ENCODE data around the gene STMN1.
"Not testable (repeated sequence)": the region's sequence is repeated elsewhere in the genome, so short reads cannot be mapped to it uniquely, and the experiment has no call there.

The STMN1 gene

DNA sequence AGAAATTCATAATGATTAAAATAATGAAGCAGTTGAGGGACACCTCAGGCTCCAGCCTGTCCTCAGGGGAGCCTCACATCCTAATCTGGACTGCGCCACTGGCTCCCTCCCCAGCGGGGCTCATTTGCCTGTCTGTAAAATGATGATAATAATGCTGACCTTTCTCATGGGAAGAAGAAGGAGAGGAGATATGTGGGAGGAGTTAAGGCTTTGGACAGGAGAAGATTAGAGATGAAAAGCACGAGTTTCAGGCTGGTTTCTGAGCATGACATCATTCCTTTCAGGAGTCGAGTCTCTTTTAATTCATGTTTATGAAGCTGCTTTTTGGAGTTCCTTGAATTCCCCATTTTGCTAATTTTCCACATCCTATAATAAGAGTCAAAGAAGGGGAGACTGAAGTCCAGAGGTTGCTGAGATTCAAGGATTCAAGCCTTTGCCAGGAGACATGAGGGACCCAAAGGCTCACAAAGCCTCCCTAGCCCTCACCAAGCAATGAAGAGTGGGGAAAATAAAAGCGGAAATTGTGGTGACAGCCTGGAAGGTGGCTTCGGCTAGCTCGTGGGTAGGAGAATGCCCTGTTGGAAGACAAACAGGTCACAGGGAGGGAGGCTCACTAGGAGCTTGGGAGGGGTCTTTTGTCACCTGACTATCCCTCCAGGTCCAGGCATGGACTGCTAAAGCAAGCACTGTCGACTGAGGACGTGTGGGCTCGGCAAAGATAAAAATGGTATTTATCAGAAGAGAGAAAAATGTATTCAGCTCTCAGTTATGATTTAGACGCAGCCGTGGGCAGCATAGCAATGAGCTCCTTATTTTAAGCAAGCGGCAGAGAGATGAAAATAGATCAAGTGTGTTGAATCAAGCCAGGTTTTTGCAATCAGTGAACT, 27.5 kb upstream of the STMN1 start:
- Histone ChIP-seq H3K27me3 (no peaks in the 10 kb centered on the region), H3K9ac (no peak overlapping the region), H3K9me3 (no peaks in the 10 kb centered on the region), H3K36me3 (no peaks in the 10 kb centered on the region), H3K4me3 (no peak overlapping the region), H4K20me1 (no peaks in the 10 kb centered on the region), H3K4me1 (peaks cover 22% of the 10 kb centered on the region), H3K4me2 (no peak overlapping the region), H3K27ac (no peak overlapping the region)
- no peak for TF ChIP-seq Cebpa-rat (IDR thresholded peaks at IDR 0.05)

DNA sequence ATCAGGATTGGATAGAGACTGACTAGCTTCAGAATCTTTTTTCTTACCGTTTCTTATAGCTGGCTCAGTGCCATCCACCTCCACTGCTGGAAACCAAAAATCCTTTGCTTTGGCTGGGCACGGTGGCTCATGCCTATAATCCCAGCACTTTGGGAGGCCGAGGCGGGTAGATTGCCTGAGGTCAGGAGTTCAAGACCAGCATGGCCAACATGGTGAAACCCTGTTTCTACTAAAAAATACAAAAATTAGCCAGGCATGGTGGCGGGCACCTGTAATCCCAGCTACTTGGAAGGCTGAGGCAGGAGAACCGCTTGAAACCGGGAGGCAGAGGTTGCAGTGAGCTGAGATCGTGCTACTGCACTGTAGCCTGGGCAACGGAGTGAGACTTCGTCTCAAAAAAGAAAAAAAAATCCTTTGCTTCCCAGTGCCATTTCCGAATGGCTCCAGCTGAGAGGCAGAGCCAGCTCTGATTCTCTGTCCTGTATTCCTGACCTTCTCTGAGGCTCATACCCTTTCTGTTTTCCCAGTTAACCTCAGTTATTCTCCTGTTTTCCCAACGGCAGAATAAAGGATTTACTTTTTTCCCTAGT, 26.7 kb upstream of the STMN1 start:
- not testable (repeated sequence) for H3K9me3 ChIP-seq, H4K20me1 ChIP-seq, H3K27ac ChIP-seq, H3K9ac ChIP-seq, H3K4me2 ChIP-seq, H3K4me3 ChIP-seq, H3K36me3 ChIP-seq, H3K27me3 ChIP-seq
- peaks cover 27% of the 10 kb centered on the region for H3K4me1 ChIP-seq

DNA sequence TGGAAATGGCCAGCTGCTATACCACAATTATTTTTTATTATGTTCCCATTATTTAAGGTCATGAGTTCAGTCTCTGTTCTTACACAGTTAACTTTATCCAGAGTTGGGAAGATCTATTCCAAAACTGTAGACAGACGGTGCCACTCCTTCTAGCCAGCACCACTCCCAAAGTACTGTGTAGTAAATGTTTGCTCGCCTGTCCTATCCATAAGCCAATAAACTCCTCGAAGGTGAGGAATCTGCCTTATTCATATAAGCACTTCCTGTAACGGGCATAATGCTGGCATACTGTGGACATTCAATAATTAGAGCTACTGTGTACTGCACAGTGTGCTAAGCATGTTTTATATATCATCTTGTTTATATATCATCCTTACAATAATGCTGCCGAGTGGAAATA, 26.1 kb upstream of the STMN1 start:
- Histone ChIP-seq H3K27me3 (no peaks in the 10 kb centered on the region), H3K4me3 (no peak overlapping the region), H3K4me2 (no peak overlapping the region), H3K9ac (no peak overlapping the region), H4K20me1 (no peaks in the 10 kb centered on the region), H3K27ac (no peak overlapping the region), H3K9me3 (no peaks in the 10 kb centered on the region), H3K4me1 (peaks cover 32% of the 10 kb centered on the region), H3K36me3 (no peaks in the 10 kb centered on the region)
- no peak for TF ChIP-seq Cebpa-rat (IDR thresholded peaks at IDR 0.05)

DNA sequence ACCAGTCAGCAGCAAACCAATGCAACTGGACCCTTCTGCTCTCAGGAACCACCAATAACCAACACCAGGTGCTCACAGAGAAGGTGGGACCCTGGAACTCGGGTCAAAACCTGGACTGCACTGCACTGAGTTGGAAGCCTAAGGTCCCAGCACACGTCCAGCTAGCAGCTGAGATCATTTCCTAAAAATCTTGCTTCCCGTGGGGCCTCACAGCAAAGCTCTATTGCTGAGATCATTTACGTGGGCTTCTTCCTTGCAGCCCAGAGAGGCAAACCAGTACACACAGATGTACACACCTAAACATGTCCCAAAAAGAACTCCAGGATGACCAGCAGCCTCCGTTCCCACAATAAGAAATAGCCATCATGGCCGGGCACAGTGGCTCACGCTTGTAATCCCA, 22.8 kb upstream of the STMN1 start:
- no peaks in the 10 kb centered on the region for H3K9me3 ChIP-seq
- no peak overlapping the region for H3K4me3 ChIP-seq
- no peak overlapping the region for H3K9ac ChIP-seq
- H3K4me2 ChIP-seq = peak overlapping the region; percentile 18
- no peaks in the 10 kb centered on the region for H4K20me1 ChIP-seq
- no peak for TF ChIP-seq Cebpa-rat (IDR thresholded peaks at IDR 0.05)
- H3K4me1 ChIP-seq = peaks cover 38% of the 10 kb centered on the region
- H3K36me3 ChIP-seq = no peaks in the 10 kb centered on the region
- H3K27ac ChIP-seq = no peak overlapping the region
- H3K27me3 ChIP-seq = peaks cover 12% of the 10 kb centered on the region

DNA sequence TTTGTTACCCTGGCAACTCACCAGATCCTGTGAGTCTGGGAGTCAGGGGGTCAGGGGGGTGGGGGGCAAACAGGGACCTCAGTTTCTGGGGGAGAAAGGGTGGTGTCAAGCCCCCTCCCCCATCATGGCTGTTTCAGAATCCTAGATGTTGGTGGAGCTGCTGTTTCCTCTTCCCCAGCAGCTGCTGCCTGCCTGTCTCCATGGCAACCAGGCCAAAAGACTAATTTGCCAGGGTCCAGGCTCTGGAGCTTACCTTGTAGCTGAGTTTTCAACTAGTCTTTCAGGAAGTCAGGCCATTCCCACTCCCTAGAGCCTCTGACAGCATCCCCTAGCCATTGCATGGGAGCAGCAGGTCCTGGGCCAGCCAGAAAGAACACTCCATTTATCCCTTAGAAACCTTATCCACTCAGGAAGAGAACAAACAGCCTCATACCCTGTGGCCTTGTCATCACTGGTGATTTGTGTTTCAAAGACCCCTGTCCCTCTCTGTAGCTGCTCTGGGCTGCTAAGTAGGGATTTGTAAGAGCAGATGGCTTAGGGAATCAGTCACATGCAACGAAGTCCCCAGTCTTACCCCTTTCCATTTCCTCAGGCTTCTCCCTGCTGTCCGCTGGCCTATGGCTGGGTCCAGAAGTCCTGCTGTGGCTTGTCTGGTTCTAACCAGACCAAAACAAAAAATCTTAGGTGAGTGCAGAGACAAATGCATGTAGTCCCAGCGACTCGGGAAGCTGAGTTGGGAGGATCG, 21.5 kb upstream of the STMN1 start:
- Histone ChIP-seq H3K27ac (no peak overlapping the region), H3K27me3 (peaks cover 25% of the 10 kb centered on the region), H3K36me3 (no peaks in the 10 kb centered on the region), H3K4me2 (peak overlapping the region; percentile 58), H3K4me1 (peaks cover 44% of the 10 kb centered on the region), H4K20me1 (peaks cover 5% of the 10 kb centered on the region; the same call in 1 of the 2 replicates), H3K4me3 (no peak overlapping the region), H3K9me3 (0 out of 2 replicates have a peak, but pooled peaks cover 2% of the 10 kb centered on the region), H3K9ac (no peak overlapping the region)
- TF ChIP-seq Cebpa-rat (IDR thresholded peaks at IDR 0.05) = no peak

DNA sequence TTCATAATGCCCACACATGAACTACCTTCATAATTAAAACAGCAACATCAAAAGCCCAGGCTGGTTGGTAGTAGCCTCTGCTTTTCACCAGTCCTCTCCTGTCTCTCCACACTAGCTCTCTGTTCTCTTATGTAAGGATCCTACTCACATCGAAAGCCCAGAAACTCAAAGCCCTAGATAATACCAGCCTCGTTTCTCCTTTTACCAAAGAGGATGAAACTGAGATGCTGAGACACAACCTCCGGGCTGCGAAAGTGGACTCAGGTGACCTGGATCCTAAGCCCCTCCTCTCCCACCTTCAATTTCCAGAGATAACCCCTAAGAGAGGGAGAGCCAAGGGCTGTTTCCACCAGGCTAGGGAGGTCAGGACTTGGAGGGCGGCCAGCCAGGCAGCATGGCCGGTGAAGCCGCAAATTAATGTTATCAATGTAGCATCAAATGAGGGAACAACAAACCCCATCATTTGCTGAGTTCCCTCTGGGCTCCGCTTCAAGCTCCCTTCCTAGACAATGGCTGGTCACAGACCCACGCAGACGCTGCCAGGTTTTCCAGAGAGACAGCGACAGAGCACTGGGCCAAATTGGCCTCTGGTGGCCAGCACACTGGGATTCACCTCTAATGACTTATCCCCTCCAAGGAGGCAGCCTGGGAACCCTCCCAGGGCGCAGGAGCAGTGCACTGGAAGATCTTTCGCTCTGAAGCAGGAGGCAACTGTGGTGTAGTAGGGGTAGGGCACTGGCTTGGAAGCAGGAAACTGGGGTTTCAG, 20.7 kb upstream of the STMN1 start:
- Histone ChIP-seq H3K4me3 (no peak overlapping the region), H4K20me1 (peaks cover 7% of the 10 kb centered on the region; the same call in 1 of the 2 replicates), H3K9me3 (0 out of 2 replicates have a peak, but pooled peaks cover 7% of the 10 kb centered on the region), H3K9ac (no peak overlapping the region), H3K27ac (no peak overlapping the region), H3K27me3 (peaks cover 33% of the 10 kb centered on the region), H3K4me1 (peaks cover 47% of the 10 kb centered on the region), H3K36me3 (no peaks in the 10 kb centered on the region), H3K4me2 (peak overlapping the region; percentile 58)
- no peak for TF ChIP-seq Cebpa-rat (IDR thresholded peaks at IDR 0.05)

DNA sequence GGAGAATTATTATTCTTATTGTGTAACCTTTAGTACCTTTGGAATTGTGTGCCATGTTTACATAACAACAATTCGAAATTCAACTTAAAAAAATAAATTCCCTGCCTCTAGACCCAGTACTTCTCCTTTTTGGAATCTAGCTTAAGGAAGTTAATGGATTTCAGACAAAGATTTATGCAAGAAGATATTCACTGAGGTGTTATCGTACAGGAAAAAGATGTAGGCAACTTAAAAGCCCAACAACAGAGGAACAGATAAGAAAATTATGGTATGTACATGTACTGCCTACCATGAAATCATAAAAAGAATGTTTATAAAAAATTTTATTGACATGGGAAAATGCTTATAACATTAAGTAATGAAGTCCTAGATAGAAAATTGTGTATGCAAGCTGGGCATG, 18.2 kb upstream of the STMN1 start:
- Histone ChIP-seq H3K36me3 (no peaks in the 10 kb centered on the region), H3K4me3 (no peak overlapping the region), H3K27ac (no peak overlapping the region), H4K20me1 (peaks cover 7% of the 10 kb centered on the region; the same call in 1 of the 2 replicates), H3K4me2 (no peak overlapping the region), H3K4me1 (peaks cover 34% of the 10 kb centered on the region), H3K27me3 (peaks cover 53% of the 10 kb centered on the region), H3K9ac (no peak overlapping the region), H3K9me3 (0 out of 2 replicates have a peak, but pooled peaks cover 7% of the 10 kb centered on the region)
- no peak for TF ChIP-seq Cebpa-rat (IDR thresholded peaks at IDR 0.05)

DNA sequence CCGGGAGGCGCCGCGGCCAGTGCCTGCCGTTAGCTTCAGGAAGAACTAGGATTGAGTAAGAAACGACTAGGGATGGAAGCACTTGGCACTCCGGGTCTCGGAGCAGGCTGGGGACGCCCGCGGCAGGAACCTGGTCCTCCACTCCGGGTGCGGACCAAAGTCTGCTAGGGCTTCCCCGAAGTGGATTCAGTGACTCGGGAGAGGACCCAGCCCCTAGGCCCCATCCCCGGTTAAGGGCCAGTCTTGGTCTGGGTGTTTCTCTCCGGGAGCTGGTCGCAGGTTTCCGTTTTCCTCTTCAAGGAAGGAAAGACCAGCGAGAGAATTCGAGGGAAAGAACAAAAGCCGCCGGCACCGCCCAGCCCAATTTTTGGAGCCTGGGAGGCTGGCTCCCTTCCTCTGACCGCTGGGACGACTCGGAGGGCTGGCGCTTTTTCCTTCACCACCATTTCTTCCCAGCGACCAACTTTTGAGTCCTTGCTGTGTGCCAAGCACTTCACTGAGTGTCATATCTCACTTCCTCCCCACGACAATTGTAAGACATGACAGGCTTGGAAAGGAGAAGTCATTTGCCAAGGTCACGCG, 16.8 kb upstream of the STMN1 start:
- Histone ChIP-seq H3K27ac (no peak overlapping the region), H3K9me3 (0 out of 2 replicates have a peak, but pooled peaks cover 7% of the 10 kb centered on the region), H3K4me2 (peak overlapping the region; percentile 72), H3K4me3 (peak overlapping the region; percentile 59), H4K20me1 (peaks cover 7% of the 10 kb centered on the region; the same call in 1 of the 2 replicates), H3K27me3 (peaks cover 53% of the 10 kb centered on the region), H3K4me1 (peaks cover 24% of the 10 kb centered on the region), H3K36me3 (no peaks in the 10 kb centered on the region), H3K9ac (no peak overlapping the region)
- no peak for TF ChIP-seq Cebpa-rat (IDR thresholded peaks at IDR 0.05)
